AG04449 (cell line): ENCODE results near the gene UBL5.

Source experiments
- CTCF ChIA-PET: fragments of 350-600 bp; formaldehyde crosslinking; extraction: SDS; loops from one replicate; lab custom pipeline; 2021; ENCODE audit warnings: antibody characterized with exemption; lab: Yijun Ruan, JAX
- POLR2A ChIA-PET: fragments of 400-600, 350-600 bp; formaldehyde crosslinking; extraction: SDS; loops from one replicate; lab custom pipeline; 2020; ENCODE audit warnings: antibody characterized with exemption, inconsistent platforms; lab: Yijun Ruan, JAX
- DNase-seq: peaks from one replicate; pipeline ENCODE4 v3.0.0-alpha.2; 2010; ENCODE audit warnings: low read depth, low spot score
- H3K4me3 ChIP-seq: 2 replicates; pipeline ENCODE4 v1.5.1; 2011; ENCODE audit warnings: low read depth, mild to moderate bottlenecking, control low read depth, low read length
- CTCF ChIP-seq: IDR thresholded peaks from one replicate; pipeline ENCODE4 v1.5.1; 2011; ENCODE audit warnings: mild to moderate bottlenecking, moderate library complexity, low read length, control low read depth, inconsistent platforms; ENCODE audit not compliant: insufficient read depth; ENCODE audit errors: missing control alignments

UBL5 gene

GRCh38 chr19:9823816-9824215, 3.9 kb upstream of the UBL5 start:
- POLR2A ChIA-PET: no interaction called here
- H3K4me3 ChIP-seq: no peak overlapping the region
- CTCF ChIA-PET: no interaction called here
- TF ChIP-seq CTCF: no peak
- no peak for DNase-seq

- no peak for TF ChIP-seq CTCF
- POLR2A ChIA-PET: interaction anchor here (1.0 to 1.3 kb wide), 2 partner anchors 10 to 28 kb away, joined by 3 read pairs; partner anchors contain the start of gene FBXL12
- DNase-seq: no peak
- CTCF ChIA-PET: interaction anchor here (1.2 to 2.7 kb wide), 3 partner anchors 9 to 203 kb away, joined by 4 to 10 read pairs (median 4); no protein-coding TSS in a partner anchor
- H3K4me3 ChIP-seq: peak overlapping the region; percentile 96
These were observed 889 bp downstream of the UBL5 start for GRCh38 chr19:9828551-9829063.

GRCh38 chr19:9834307-9834725, 6.6 kb downstream of the UBL5 start:
- ChIA-PET POLR2A (interaction anchor here (0.5 kb wide), 1 partner anchor 150 kb away, joined by 3 read pairs; no protein-coding TSS in a partner anchor), CTCF (interaction anchor here (0.7 to 6.2 kb wide), 4 partner anchors 12 to 208 kb away, joined by 3 to 69 read pairs (median 4); no protein-coding TSS in a partner anchor)
- no peak for DNase-seq
- peak overlapping the region; percentile 86 for H3K4me3 ChIP-seq
- no peak for TF ChIP-seq CTCF

GRCh38 chr19:9834726-9835506, 7.2 kb downstream of the UBL5 start, which contains the start of gene PIN1:
Gene PIN1 (plus strand): TSS chr19:9835318. CDS start chr19:9835345, 27 bp downstream.
- POLR2A ChIA-PET: interaction anchor here (0.5 kb wide), 1 partner anchor 150 kb away, joined by 3 read pairs; no protein-coding TSS in a partner anchor
- CTCF ChIA-PET: interaction anchor here (0.6 to 6.2 kb wide), 7 partner anchors 9 to 213 kb away, joined by 3 to 69 read pairs (median 4); partner anchors contain the start of gene ZNF561
- H3K4me3 ChIP-seq: peak within 1 kb of the TSS; percentile 88
- DNase-seq: peak; percentile 82
- TF ChIP-seq CTCF: peak; percentile 72

GRCh38 chr19:9835507-9835949, 7.8 kb downstream of the UBL5 start:
- peak overlapping the region; percentile 88 for H3K4me3 ChIP-seq
- no peak for TF ChIP-seq CTCF
- POLR2A ChIA-PET: no interaction called here
- CTCF ChIA-PET: interaction anchor here (0.6 to 6.2 kb wide), 6 partner anchors 8 to 214 kb away, joined by 3 to 69 read pairs (median 4); partner anchors contain the start of gene ZNF561
- no peak for DNase-seq
